ENCODE data around the gene IRF3. TPM values are rescaled to one million over a fixed set of nuclear protein-coding genes. Genes with fewer than 3 reads are reported as not detected.

IRF3 gene
- total RNA-seq, 1 experiment from 2014 or later, result 65.6 TPM

- Mint-ChIP-seq H3K27me3 (ENCODE audit: insufficient read depth, unreplicated experiment) (no peaks in the 10 kb centered on the region), H3K27ac (ENCODE audit: low read depth, unreplicated experiment) (peak overlapping the region; percentile 60), H3K4me3 (ENCODE audit: unreplicated experiment) (peak overlapping the region; percentile 96), H3K36me3 (ENCODE audit: insufficient read depth, unreplicated experiment) (peaks cover 52% of the 10 kb centered on the region), H3K4me1 (ENCODE audit: insufficient read depth, unreplicated experiment) (peaks cover 12% of the 10 kb centered on the region), H3K9me3 (ENCODE audit: unreplicated experiment) (no peaks in the 10 kb centered on the region)
- peak; percentile 79 for DNase-seq (ENCODE audit: unreplicated experiment)
- intact Hi-C loops (cut with micrococcal nuclease), result loop anchor here (1.0 to 10.0 kb wide), 4 partner anchors 86 to 177 kb away; partner anchors contain the start of genes AP2A1, PRR12 and PTOV1
- ChIA-PET CTCF (interaction anchor here (0.5 to 1.5 kb wide), 11 partner anchors 9 to 549 kb away, joined by 3 to 5 read pairs (median 3); partner anchors contain the start of gene RRAS), POLR2A (interaction anchor here (0.6 to 8.4 kb wide), 17 partner anchors 12 to 251 kb away, joined by 3 to 121 read pairs (median 7); partner anchors contain the start of genes AKT1S1, AP2A1, ATF5 and BCL2L12)
- TF ChIP-seq CTCF (IDR thresholded peaks at IDR 0.05; ENCODE audit: unreplicated experiment), result peak; percentile 71
- BruUV-seq (replicated peaks), result no TSS peak
Observed at GRCh38 chr19:49677901-49678674, 12.4 kb upstream of the IRF3 start.

GRCh38 chr19:49677231-49677900 lies 11.7 kb upstream of the IRF3 start, which contains the start of gene PRMT1:
TSS of gene PRMT1 (plus strand) at chr19:49677271. CDS start at chr19:49677281, 10 bp downstream.
- peaks cover 46% of the 10 kb centered on the region for H3K36me3 Mint-ChIP-seq (ENCODE audit: insufficient read depth, unreplicated experiment)
- peaks cover 15% of the 10 kb centered on the region for H3K4me1 Mint-ChIP-seq (ENCODE audit: insufficient read depth, unreplicated experiment)
- no peaks in the 10 kb centered on the region for H3K9me3 Mint-ChIP-seq (ENCODE audit: unreplicated experiment)
- DNase-seq (ENCODE audit: unreplicated experiment), result no peak
- BruUV-seq (replicated peaks), result TSS peak; percentile 51
- peak within 1 kb of the TSS; percentile 99 for H3K27ac Mint-ChIP-seq (ENCODE audit: low read depth, unreplicated experiment)
- H3K27me3 Mint-ChIP-seq (ENCODE audit: insufficient read depth, unreplicated experiment), result no peaks in the 10 kb centered on the region
- no peak for TF ChIP-seq CTCF (IDR thresholded peaks at IDR 0.05; ENCODE audit: unreplicated experiment)
- intact Hi-C loops (cut with micrococcal nuclease), result loop anchor here (5.0 to 10.0 kb wide), 3 partner anchors 85 to 177 kb away; partner anchors contain the start of genes AP2A1, PRR12 and PTOV1
- CTCF ChIA-PET, result interaction anchor here (0.6 to 1.1 kb wide), 5 partner anchors 17 to 170 kb away, joined by 3 to 4 read pairs (median 4); no protein-coding TSS in a partner anchor
- H3K4me3 Mint-ChIP-seq (ENCODE audit: unreplicated experiment), result peak within 1 kb of the TSS; percentile 96
- POLR2A ChIA-PET, result interaction anchor here (0.7 to 8.4 kb wide), 23 partner anchors 10 to 707 kb away, joined by 3 to 121 read pairs (median 7); partner anchors contain the start of genes ADM5, AKT1S1, AP2A1 and BCL2L12

- no peak for TF ChIP-seq CTCF (IDR thresholded peaks at IDR 0.05; ENCODE audit: unreplicated experiment)
- intact Hi-C loops (cut with micrococcal nuclease), result loop anchor here (1.0 to 10.0 kb wide), 4 partner anchors 37 to 178 kb away; partner anchors contain the start of genes AP2A1, PRR12, PTOV1 and RRAS
- Mint-ChIP-seq H3K27ac (ENCODE audit: low read depth, unreplicated experiment) (peak overlapping the region; percentile 99), H3K27me3 (ENCODE audit: insufficient read depth, unreplicated experiment) (no peaks in the 10 kb centered on the region), H3K4me3 (ENCODE audit: unreplicated experiment) (peak overlapping the region; percentile 96), H3K36me3 (ENCODE audit: insufficient read depth, unreplicated experiment) (peaks cover 41% of the 10 kb centered on the region), H3K9me3 (ENCODE audit: unreplicated experiment) (no peaks in the 10 kb centered on the region), H3K4me1 (ENCODE audit: insufficient read depth, unreplicated experiment) (peaks cover 20% of the 10 kb centered on the region)
- DNase-seq (ENCODE audit: unreplicated experiment), result peak; percentile 100
- POLR2A ChIA-PET, result interaction anchor here (0.5 to 8.4 kb wide), 32 partner anchors 9 to 1691 kb away, joined by 3 to 121 read pairs (median 6); partner anchors contain the start of genes ADM5, AKT1S1, ALDH16A1 and AP2A1
- no TSS peak for BruUV-seq (replicated peaks)
- CTCF ChIA-PET, result interaction anchor here (0.6 to 1.2 kb wide), 3 partner anchors 11 to 108 kb away, joined by 4 to 5 read pairs (median 4); partner anchors contain the start of genes BCL2L12 and IRF3
Observed at GRCh38 chr19:49676784-49677230, 11.2 kb upstream of the IRF3 start.
